GM12878 (cell line): ENCODE measurements around the gene CYBB. TPM values are rescaled to one million over a fixed set of nuclear protein-coding genes. Genes with fewer than 3 reads are reported as not detected.
A peak's percentile ranks its signal among the peaks of the same experiment; 100 is the strongest.

ENCODE experiments used
- ATAC-seq: fragments of 200-7000 bp; cut with Tn5 transposase; 3 replicates; pipeline ENCODE4 v1.9.1; 2020; ENCODE audit warnings: mild to moderate bottlenecking, moderate library complexity
- BruUV-seq: library from RNA; stranded (reverse); fragments of 400-500 nt; replicated peaks from 2 replicates; lab custom pipeline; 2021; lab: Mats Ljungman, UMichigan
- CTCF ChIA-PET: fragments of 300-600 bp; sonication (Branson Sonifier 250); formaldehyde crosslinking; extraction: SDS; loops from one replicate; lab custom pipeline; 2021; ENCODE audit warnings: inconsistent platforms; lab: Yijun Ruan, JAX
- POLR2A ChIA-PET: fragments of 350-600 bp; formaldehyde crosslinking; extraction: SDS; loops from one replicate; lab custom pipeline; 2021; ENCODE audit warnings: inconsistent platforms; lab: Charles Lee
- RAD21 ChIA-PET: fragments of 300-600 bp; sonication (Branson Sonifier 250); formaldehyde crosslinking; loops from one replicate; lab custom pipeline; 2023; ENCODE audit warnings: antibody characterized with exemption; ENCODE audit not compliant: unreplicated experiment; lab: Charles Lee
- SMC1A ChIA-PET: fragments of 300-600 bp; sonication (Branson Sonifier 250); formaldehyde crosslinking; loops from one replicate; lab custom pipeline; 2023; ENCODE audit not compliant: unreplicated experiment, uncharacterized antibody; lab: Charles Lee
- DNase-seq: peaks from one replicate; pipeline ENCODE4 v3.0.0-alpha.2; 2011; ENCODE audit warnings: low read depth, low spot score
- FAIRE-seq: peaks from 3 replicates; lab custom pipeline; 2011; peaks lifted over from hg19 to GRCh38; lab: Jason Lieb, UNC
- H2AFZ ChIP-seq: 2 replicates; pipeline ENCODE4 v1.6.0; 2011; ENCODE audit warnings: low read depth, low read length, control low read depth; ENCODE audit not compliant: control insufficient read depth
- H3K27ac ChIP-seq: 2 replicates; pipeline ENCODE4 v1.5.1; 2011; ENCODE audit warnings: control low read depth; ENCODE audit not compliant: control insufficient read depth, insufficient read depth
- H3K27me3 ChIP-seq, 2 experiments: replicated peaks in 1 of 2; 2 replicates each; pipeline versions ENCODE4 v1.6.0 to v1.6.1; 2011; ENCODE audit warnings: low read length in 1 of 2; ENCODE audit not compliant: control insufficient read depth in 2 of 2, insufficient read depth in 2 of 2
- H3K36me3 ChIP-seq, 2 experiments: 2 replicates each; pipeline ENCODE4 v1.5.1; 2011; ENCODE audit warnings: low read length in 1 of 2; ENCODE audit not compliant: control insufficient read depth in 2 of 2, insufficient read depth in 2 of 2
- H3K4me1 ChIP-seq: 2 replicates; pipeline ENCODE4 v1.6.1; 2011; ENCODE audit warnings: mild to moderate bottlenecking, low read length, moderate library complexity, mixed read lengths; ENCODE audit not compliant: control insufficient read depth, insufficient read depth
- H3K4me2 ChIP-seq: 2 replicates; pipeline ENCODE4 v1.6.0; 2011; ENCODE audit warnings: control low read depth; ENCODE audit not compliant: control insufficient read depth, insufficient read depth
- H3K4me3 ChIP-seq: fragments of 200-600 bp; sonication (generic); 2 replicates; pipeline ENCODE4 v1.5.1; 2016
- H3K79me2 ChIP-seq: 2 replicates; pipeline ENCODE4 v1.6.0; 2011; ENCODE audit warnings: low read length; ENCODE audit not compliant: control insufficient read depth, insufficient read depth
- H3K9ac ChIP-seq: 2 replicates; pipeline ENCODE4 v1.8.0; 2011; ENCODE audit warnings: low read length, control low read depth, mixed read lengths; ENCODE audit not compliant: control insufficient read depth, insufficient read depth
- H3K9me3 ChIP-seq: replicated peaks from 3 replicates; pipeline ENCODE4 v1.5.1; 2011; ENCODE audit warnings: mild to moderate bottlenecking, low read length; ENCODE audit not compliant: control insufficient read depth, insufficient read depth
- H4K20me1 ChIP-seq: 2 replicates; pipeline ENCODE4 v1.6.0; 2011; ENCODE audit not compliant: control insufficient read depth, insufficient read depth
- ATF2 ChIP-seq: IDR thresholded peaks from 2 replicates; pipeline ENCODE4 v1.6.1; 2012; ENCODE audit warnings: low read length, inconsistent platforms
- CHD2 ChIP-seq: IDR thresholded peaks from 2 replicates; pipeline ENCODE4 v1.6.1; 2011; ENCODE audit warnings: low read depth, low read length, improper control_type of control experiment, borderline replicate concordance
- CREM ChIP-seq: IDR thresholded peaks from 2 replicates; pipeline ENCODE4 v1.6.1; 2014; ENCODE audit warnings: antibody characterized with exemption, low read depth
- FOXM1 ChIP-seq: IDR thresholded peaks from 2 replicates; pipeline ENCODE4 v1.6.1; 2012; ENCODE audit warnings: low read depth, mild to moderate bottlenecking, inconsistent platforms, low read length, moderate library complexity
- JUNB ChIP-seq: IDR thresholded peaks from 2 replicates; pipeline ENCODE4 v1.6.1; 2016; ENCODE audit warnings: antibody characterized with exemption, mild to moderate bottlenecking
- NR2C2 ChIP-seq: IDR thresholded peaks from 2 replicates; pipeline ENCODE4 v1.6.1; 2011; ENCODE audit warnings: borderline replicate concordance, low read depth; ENCODE audit not compliant: control insufficient read depth, insufficient read length
- PAX5 ChIP-seq: IDR thresholded peaks from 2 replicates; pipeline ENCODE4 v1.6.1; 2011; ENCODE audit warnings: low read depth, low read length, borderline replicate concordance
- PML ChIP-seq: IDR thresholded peaks from 2 replicates; pipeline ENCODE4 v1.6.1; 2012; ENCODE audit warnings: low read length, inconsistent platforms
- POLR2A ChIP-seq: IDR thresholded peaks from 2 replicates; pipeline ENCODE4 v1.6.1; 2011; ENCODE audit warnings: low read depth, mild to moderate bottlenecking, low read length
- WGBS: methylation state at CpG from one replicate; pipeline ENCODE4 v1.1.6; 2016; ENCODE audit warnings: low lambda C conversion rate; ENCODE audit not compliant: insufficient replicate concordance, insufficient coverage; ENCODE audit errors: missing lambda C conversion rate; 5-methylcytosine and 5-hydroxymethylcytosine counted together
- in situ Hi-C: fragments of 300-500 bp; cut with MboI; formaldehyde crosslinking; loops from 9 replicates; pipeline ENCODE4 v1.14.3; 2018; ENCODE audit warnings: mixed read lengths
- intact Hi-C: fragments of 100-400 bp; cut with micrococcal nuclease; formaldehyde crosslinking; loops from one replicate; pipeline ENCODE4 v1.14.2; 2022; ENCODE audit not compliant: unreplicated experiment
- polyA plus RNA-seq, 11 experiments: library from polyadenylated mRNA; depleted of rRNA in 4 of 11; unstranded in 6 of 11; stranded (reverse) in 5 of 11; fragments of >200 nt; fragmentation: Nextera tagmentation in 4 of 11; fragmentation: Illumina TruSeq in 1 of 11; extraction: Ambion mirVana in 4 of 11; extraction: Trizol in 1 of 11; gene quantifications; 1 replicate in 1 of 11; 2 replicates in 10 of 11; pipeline versions ENCODE4 v1.2.1 to v1.2.3, GENCODE V29; 2011 to 2016; ENCODE audit warnings: inconsistent platforms in 2 of 11, missing spikeins in 2 of 11, low read depth in 1 of 11
- total RNA-seq, 4 experiments: library from RNA; depleted of rRNA in 3 of 4; stranded (reverse); fragments of >200 nt in 3 of 4; fragmentation: Illumina TruSeq in 1 of 4; extraction: Trizol in 1 of 4; gene quantifications; 2 replicates each; pipeline versions ENCODE4 v1.2.1 to v1.2.3, GENCODE V29; 2013 to 2021

The CYBB gene
- total and polyA plus RNA-seq, 10 of the 15 experiments (the other 5 are each of a cell fraction or from before 2014, with no cell fraction given), result 6.2 to 73.9 (median 24.8) TPM

DNA sequence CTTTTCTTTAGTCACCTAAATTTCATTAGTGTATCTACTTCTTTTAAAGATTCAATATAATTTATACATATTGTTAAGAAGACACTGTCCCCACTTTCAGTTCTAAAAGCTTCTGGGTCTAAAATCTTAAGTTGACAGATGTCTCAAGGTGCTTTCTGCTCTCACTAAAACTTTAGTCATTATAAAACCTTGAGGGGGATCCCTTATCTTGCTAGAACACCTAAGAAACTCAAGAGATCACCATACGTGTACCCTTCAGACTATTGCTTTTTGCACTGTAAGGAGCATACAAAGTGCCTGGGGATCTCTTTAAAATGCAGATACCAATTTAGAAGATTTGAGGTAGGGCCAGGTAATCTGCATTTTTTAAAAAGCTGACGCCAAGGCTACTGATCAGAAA, 30.1 kb downstream of the CYBB start:
- H3K9ac ChIP-seq, result no peak overlapping the region
- peaks cover 7% of the 10 kb centered on the region for H3K4me1 ChIP-seq
- H3K79me2 ChIP-seq, result no peaks in the 10 kb centered on the region
- H3K4me2 ChIP-seq, result no peak overlapping the region
- ChIA-PET CTCF (no interaction called here), POLR2A (no interaction called here), SMC1A (interaction anchor here (0.6 to 2.1 kb wide), 4 partner anchors 15 to 64 kb away, joined by 3 to 8 read pairs (median 3); partner anchors contain the start of gene CYBB), RAD21 (interaction anchor here (1.7 kb wide), 1 partner anchor 65 kb away, joined by 5 read pairs; no protein-coding TSS in a partner anchor)
- no peak for TF ChIP-seq FOXM1
- TF ChIP-seq CHD2, result no peak
- TF ChIP-seq NR2C2, result no peak
- TF ChIP-seq JUNB, result 0 out of 2 replicates have a peak, but pooled peaks have one; percentile 12
- no peak for TF ChIP-seq POLR2A
- TF ChIP-seq PAX5, result no peak
- TF ChIP-seq CREM, result no peak
- no peak for TF ChIP-seq PML
- TF ChIP-seq ATF2, result no peak; the same call in 1 of the 2 replicates
- FAIRE-seq (no peak), ATAC-seq (peak; percentile 32), DNase-seq (no peak)
- no peaks in the 10 kb centered on the region for H4K20me1 ChIP-seq
- intact Hi-C loops (no loop called here), in situ Hi-C loops (no loop called here)
- H3K9me3 ChIP-seq, result no peaks in the 10 kb centered on the region
- BruUV-seq, result no TSS peak
- H3K36me3 ChIP-seq, result no peaks in the 10 kb centered on the region; a peak in 2 of 4 replicates
- no peak overlapping the region for H2AFZ ChIP-seq
- WGBS, result 0% methylated on average over 2 of the region's 2 CpGs
- no peak overlapping the region for H3K4me3 ChIP-seq
- peak overlapping the region; percentile 13; the same call in 1 of the 2 replicates for H3K27ac ChIP-seq
- H3K27me3 ChIP-seq, result no peaks in the 10 kb centered on the region
